Small intestine (tissue), 16 donors: Measurements from ENCODE around the gene ZNF142. TPM values are rescaled to one million over a fixed set of nuclear protein-coding genes. Genes with fewer than 3 reads are reported as not detected.
A peak's percentile ranks its signal among the peaks of the same experiment; 100 is the strongest.

ENCODE experiments used
- DNase-seq, 2 donors: peaks; one replicate each; pipeline versions ENCODE4 v3.0.0 to v3.0.0-alpha.2; 2013
- FAIRE-seq: peaks from 2 replicates; lab custom pipeline; 2012; peaks lifted over from hg19 to GRCh38; lab: Jason Lieb, UNC
- H3K27ac ChIP-seq, 3 donors: one replicate each; pipeline ENCODE4 v1.5.1; 2013; ENCODE audit warnings: low read length in 2 of 3, mild to moderate bottlenecking in 2 of 3, control low read depth in 1 of 3, inconsistent platforms in 1 of 3, low read depth in 1 of 3, moderate library complexity in 1 of 3
- H3K27me3 ChIP-seq, 3 donors: one replicate each; pipeline ENCODE4 v1.6.1; 2013; ENCODE audit warnings: low read length in 3 of 3, inconsistent platforms in 1 of 3; ENCODE audit not compliant: control insufficient read depth in 3 of 3, insufficient read depth in 3 of 3
- H3K36me3 ChIP-seq, 3 donors: one replicate each; pipeline ENCODE4 v1.6.1; 2013; ENCODE audit warnings: low read length in 3 of 3, inconsistent platforms in 1 of 3, low read depth in 1 of 3, mild to moderate bottlenecking in 1 of 3, moderate library complexity in 1 of 3; ENCODE audit not compliant: control insufficient read depth in 3 of 3, insufficient read depth in 2 of 3
- H3K4me1 ChIP-seq, 3 donors: one replicate each; pipeline ENCODE4 v1.6.1; 2013; ENCODE audit warnings: low read length in 2 of 3, inconsistent platforms in 1 of 3, low read depth in 1 of 3, mild to moderate bottlenecking in 1 of 3, moderate library complexity in 1 of 3; ENCODE audit not compliant: control insufficient read depth in 3 of 3, insufficient read depth in 2 of 3
- H3K4me3 ChIP-seq, 3 donors: one replicate each; pipeline ENCODE4 v1.5.1; 2013; ENCODE audit warnings: low read length in 3 of 3, control low read depth in 1 of 3, inconsistent platforms in 1 of 3, low read depth in 1 of 3, mild to moderate bottlenecking in 1 of 3, moderate library complexity in 1 of 3
- H3K9me3 ChIP-seq, 2 donors: one replicate each; pipeline ENCODE4 v1.6.1; 2013; ENCODE audit warnings: low read depth in 1 of 2, low read length in 1 of 2; ENCODE audit not compliant: control insufficient read depth in 2 of 2, insufficient read depth in 1 of 2
- WGBS, 3 donors: extraction: QIAGEN DNeasy Blood & Tissue Kit; methylation state at CpG; one replicate each; pipeline ENCODE4 v1.1.7; 2013; 5-methylcytosine and 5-hydroxymethylcytosine counted together
- long read RNA-seq, 10 donors: transcript quantifications; one replicate each; lab custom pipeline, GENCODE V29; 2026
- polyA plus RNA-seq, 4 donors: library from polyadenylated mRNA; stranded (reverse) in 3 of 4; unstranded in 1 of 4; fragments of 200-250 nt in 3 of 4; fragments of 120-200 nt in 1 of 4; gene quantifications; one replicate each; pipeline versions ENCODE4 v1.2.1 to v1.2.3, GENCODE V29; 2013
- donor health status: healthy with polysubstance abuse.
- donor health status: control.
- donor health status: control.
- donor health status: Bipolar disorder and iron deficiency.
- donor health status: healthy.

ZNF142 gene, protein sequence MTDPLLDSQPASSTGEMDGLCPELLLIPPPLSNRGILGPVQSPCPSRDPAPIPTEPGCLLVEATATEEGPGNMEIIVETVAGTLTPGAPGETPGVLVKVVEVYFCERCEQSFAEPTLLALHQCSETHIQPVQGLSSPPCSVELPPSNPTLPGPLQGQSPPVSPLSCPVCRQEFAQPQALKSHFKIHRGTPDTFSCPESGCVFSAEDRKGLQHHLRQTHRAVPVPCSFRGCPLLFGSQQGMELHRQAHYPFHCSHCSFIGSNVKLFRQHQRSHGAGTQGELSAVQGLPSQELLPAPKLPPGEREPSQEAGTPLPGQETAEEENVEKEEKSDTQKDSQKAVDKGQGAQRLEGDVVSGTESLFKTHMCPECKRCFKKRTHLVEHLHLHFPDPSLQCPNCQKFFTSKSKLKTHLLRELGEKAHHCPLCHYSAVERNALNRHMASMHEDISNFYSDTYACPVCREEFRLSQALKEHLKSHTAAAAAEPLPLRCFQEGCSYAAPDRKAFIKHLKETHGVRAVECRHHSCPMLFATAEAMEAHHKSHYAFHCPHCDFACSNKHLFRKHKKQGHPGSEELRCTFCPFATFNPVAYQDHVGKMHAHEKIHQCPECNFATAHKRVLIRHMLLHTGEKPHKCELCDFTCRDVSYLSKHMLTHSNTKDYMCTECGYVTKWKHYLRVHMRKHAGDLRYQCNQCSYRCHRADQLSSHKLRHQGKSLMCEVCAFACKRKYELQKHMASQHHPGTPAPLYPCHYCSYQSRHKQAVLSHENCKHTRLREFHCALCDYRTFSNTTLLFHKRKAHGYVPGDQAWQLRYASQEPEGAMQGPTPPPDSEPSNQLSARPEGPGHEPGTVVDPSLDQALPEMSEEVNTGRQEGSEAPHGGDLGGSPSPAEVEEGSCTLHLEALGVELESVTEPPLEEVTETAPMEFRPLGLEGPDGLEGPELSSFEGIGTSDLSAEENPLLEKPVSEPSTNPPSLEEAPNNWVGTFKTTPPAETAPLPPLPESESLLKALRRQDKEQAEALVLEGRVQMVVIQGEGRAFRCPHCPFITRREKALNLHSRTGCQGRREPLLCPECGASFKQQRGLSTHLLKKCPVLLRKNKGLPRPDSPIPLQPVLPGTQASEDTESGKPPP (N-terminal part only)
- polyA plus RNA-seq, result 10 to 100 TPM in 1 of 4 donors, 1 to 10 TPM in 3; 3.0 to 12.6 (median 5.1) TPM
- long read RNA-seq, donor 1, result 0 reads
- long read RNA-seq, donor 2, result 0 reads
- long read RNA-seq, donor 3, result 0 reads
- long read RNA-seq, donor 4, result 0 reads
- long read RNA-seq, donor 5, result 0 reads
- long read RNA-seq, donor 6, result 0 reads
- long read RNA-seq, donor 7, result 0 reads
- long read RNA-seq, donor 8, result 0 reads
- long read RNA-seq, donor 9, result 0 reads
- long read RNA-seq, donor 10, result 0 reads

- H3K9me3 ChIP-seq, result no peaks in the 10 kb centered on the region
- peak within 1 kb of the TSS; percentile 73 to 77 (median 76) for H3K4me3 ChIP-seq
- H3K27me3 ChIP-seq, result no peaks in the 10 kb centered on the region
- peaks cover 0 to 7% (median 3%) of the 10 kb centered on the region in 3 donors for H3K4me1 ChIP-seq
- peak; percentile 95 to 96 for DNase-seq
- H3K27ac ChIP-seq, result peak within 1 kb of the TSS; percentile 28 to 77 (median 71)
- WGBS, 3 donors, result 0% methylated on average over 45 to 49 of the region's 49 CpGs
- peaks cover 10 to 56% (median 12%) of the 10 kb centered on the region in 3 donors for H3K36me3 ChIP-seq
- FAIRE-seq, result no peak
Observed at GRCh38 chr2:218659258-218659987, at the start of gene ZNF142, which contains the start of gene BCS1L. Gene ZNF142 (minus strand): TSS chr2:218659623. CDS start chr2:218656429, 3,194 bp downstream. Gene BCS1L (plus strand): TSS chr2:218659683. CDS start chr2:218660988, 1,305 bp downstream.

DNA sequence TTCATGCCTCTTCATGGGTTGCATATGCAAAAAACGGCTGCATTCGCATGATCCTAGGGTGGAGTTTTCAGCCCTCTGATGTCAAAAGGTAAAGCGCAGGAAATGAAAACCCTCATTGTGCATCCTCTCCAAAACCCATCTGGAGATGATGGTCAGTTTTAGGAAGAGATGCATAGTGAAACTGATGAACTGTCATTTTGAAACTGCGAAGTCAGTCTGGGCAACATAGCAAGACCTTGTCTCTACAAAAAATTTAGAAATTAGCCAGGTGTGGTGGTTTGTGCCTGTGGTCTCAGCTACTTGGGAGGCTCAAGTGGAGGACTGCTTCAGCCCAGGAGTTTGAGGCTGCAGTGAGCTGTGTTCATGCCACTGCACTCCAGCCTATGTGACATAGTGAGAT, 48.7 kb upstream of the ZNF142 start:
- WGBS, 3 donors, result 74 to 84% (median 77%) methylated on average over 4 of the region's 4 CpGs

GRCh38 chr2:218703341-218703740, 43.9 kb upstream of the ZNF142 start:
- FAIRE-seq (no peak), DNase-seq (no peak)
- H3K27ac ChIP-seq, result no peak overlapping the region
- no peak overlapping the region for H3K4me3 ChIP-seq
- peaks cover 0 to 4% of the 10 kb centered on the region in 2 donors for H3K9me3 ChIP-seq
- H3K27me3 ChIP-seq, result no peaks in the 10 kb centered on the region
- 90 to 94% (median 91%) methylated on average over 4 of the region's 4 CpGs for WGBS, 3 donors
- H3K36me3 ChIP-seq, result peaks cover 1 to 13% (median 2%) of the 10 kb centered on the region in 3 donors
- H3K4me1 ChIP-seq, result no peaks in the 10 kb centered on the region

More for the DNA sequence above, 48.7 kb upstream of the ZNF142 start:
- no peak overlapping the region for H3K4me3 ChIP-seq
- H3K9me3 ChIP-seq, result peaks cover 0 to 4% of the 10 kb centered on the region in 2 donors
- FAIRE-seq (no peak), DNase-seq (no peak)
- H3K36me3 ChIP-seq, result peaks cover 0 to 1% (median 0%) of the 10 kb centered on the region in 3 donors
- H3K4me1 ChIP-seq, result peaks cover 0 to 6% (median 3%) of the 10 kb centered on the region in 3 donors
- H3K27me3 ChIP-seq, result no peaks in the 10 kb centered on the region
- no peak overlapping the region for H3K27ac ChIP-seq

DNA sequence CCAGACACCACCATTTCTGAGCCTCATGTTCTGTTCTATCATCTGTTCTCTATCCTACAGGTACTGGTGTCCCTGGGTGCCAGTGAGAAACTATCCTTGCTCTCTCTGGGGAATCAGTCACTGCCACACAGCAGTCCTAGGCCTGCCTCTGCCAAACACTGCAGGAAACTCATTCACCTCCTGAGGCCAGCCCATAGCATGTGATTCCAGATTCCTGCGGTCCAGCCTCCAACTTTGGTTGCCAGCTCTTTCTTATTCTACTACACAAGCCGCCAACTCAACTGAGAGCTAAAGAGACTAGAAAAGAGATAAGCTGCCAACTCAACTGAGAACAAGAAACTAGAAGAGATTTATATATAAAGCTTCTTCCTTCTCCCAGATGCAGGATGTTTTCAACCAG, 42.4 kb upstream of the ZNF142 start:
- FAIRE-seq, result no peak

GRCh38 chr2:218698885-218699284, 39.5 kb upstream of the ZNF142 start:
- Histone ChIP-seq H3K36me3 (peaks cover 1 to 36% (median 2%) of the 10 kb centered on the region in 3 donors), H3K27ac (no peak overlapping the region), H3K4me3 (no peak overlapping the region), H3K4me1 (no peaks in the 10 kb centered on the region), H3K9me3 (no peaks in the 10 kb centered on the region), H3K27me3 (no peaks in the 10 kb centered on the region)
- DNase-seq (no peak), FAIRE-seq (no peak)
- 94 to 98% (median 95%) methylated on average over 8 of the region's 8 CpGs for WGBS, 3 donors

More for the DNA sequence above, 42.4 kb upstream of the ZNF142 start:
- Histone ChIP-seq H3K36me3 (peaks cover 1 to 24% (median 2%) of the 10 kb centered on the region in 3 donors), H3K27me3 (no peaks in the 10 kb centered on the region), H3K4me3 (no peak overlapping the region), H3K4me1 (no peaks in the 10 kb centered on the region), H3K9me3 (no peaks in the 10 kb centered on the region), H3K27ac (no peak overlapping the region)
- 91 to 98% (median 93%) methylated on average over 2 of the region's 2 CpGs for WGBS, 3 donors
- DNase-seq, result no peak

DNA sequence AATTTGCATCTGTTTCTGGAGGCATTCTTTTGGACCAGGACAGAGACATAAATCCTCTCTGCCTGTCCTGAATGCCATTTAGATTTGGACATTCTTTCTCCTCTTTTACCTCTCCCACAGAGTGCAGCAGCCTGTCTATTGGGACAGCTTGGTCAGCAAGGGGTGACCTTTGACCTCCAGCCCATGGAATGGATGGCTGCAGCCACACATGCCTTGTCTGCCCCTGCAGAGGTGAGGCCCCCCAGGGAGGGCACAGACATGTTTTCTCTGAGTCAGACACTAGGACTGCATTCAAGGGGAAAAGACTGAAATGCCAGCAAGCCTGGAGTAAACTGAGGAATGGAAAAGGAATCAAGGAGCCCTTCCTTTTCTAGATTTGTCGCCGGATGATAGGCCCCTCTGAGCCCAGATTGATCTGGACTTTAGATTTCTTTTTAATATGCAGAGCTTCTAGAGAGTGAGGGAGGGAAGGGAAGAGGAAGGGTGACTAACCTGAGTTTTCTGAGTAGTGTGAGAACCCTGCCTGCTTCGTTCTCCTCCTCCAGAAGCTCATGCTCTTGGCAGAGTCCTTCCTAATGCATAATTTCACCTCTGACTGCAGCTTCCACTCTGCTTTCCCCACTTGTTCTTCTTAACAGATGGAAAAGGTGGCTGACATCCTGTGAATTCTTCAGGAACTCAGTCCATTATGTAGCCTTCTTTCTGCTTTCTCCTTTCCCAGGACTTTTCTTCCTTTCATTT, 35.2 kb upstream of the ZNF142 start:
- WGBS, 3 donors, result 85 to 91% (median 89%) methylated on average over 3 of the region's 3 CpGs
- H3K27me3 ChIP-seq, result no peaks in the 10 kb centered on the region
- no peaks in the 10 kb centered on the region for H3K4me1 ChIP-seq
- FAIRE-seq (no peak), DNase-seq (no peak)
- H3K4me3 ChIP-seq, result no peak overlapping the region
- H3K36me3 ChIP-seq, result peaks cover 5 to 56% (median 6%) of the 10 kb centered on the region in 3 donors
- H3K27ac ChIP-seq, result no peak overlapping the region
- H3K9me3 ChIP-seq, result no peaks in the 10 kb centered on the region

DNA sequence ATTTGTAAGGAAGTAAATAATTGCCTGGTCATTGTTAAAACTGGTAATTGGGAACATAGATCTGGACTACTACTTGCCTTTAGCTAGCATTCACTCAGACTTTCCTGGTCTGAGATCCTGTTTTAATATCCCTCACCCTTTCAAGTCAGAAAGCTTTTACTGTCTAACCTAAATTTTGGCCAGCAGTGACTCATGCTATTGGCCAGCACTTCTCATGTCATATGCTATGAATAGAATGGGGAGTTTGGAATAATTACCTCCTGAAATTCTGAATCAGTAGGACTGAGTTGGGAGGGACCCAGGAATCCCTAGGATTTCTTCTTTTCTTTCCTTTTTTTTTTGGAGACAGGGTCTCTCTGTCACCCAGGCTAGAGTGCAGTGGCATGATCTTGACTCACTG, 31.8 kb upstream of the ZNF142 start:
- Histone ChIP-seq H3K9me3 (no peaks in the 10 kb centered on the region), H3K36me3 (peaks cover 7 to 38% (median 8%) of the 10 kb centered on the region in 3 donors), H3K27me3 (no peaks in the 10 kb centered on the region), H3K4me3 (no peak overlapping the region), H3K4me1 (no peaks in the 10 kb centered on the region), H3K27ac (no peak overlapping the region)
- DNase-seq (no peak), FAIRE-seq (no peak)
